GM21717 (cell line): ENCODE results near the gene LY6G6F.
"Not testable (repeated sequence)": the region's sequence is repeated elsewhere in the genome, so short reads cannot be mapped to it uniquely, and the experiment has no call there.

Source experiments
- ATAC-seq: cut with Tn5 transposase; IDR thresholded peaks from one replicate; pipeline ENCODE4 v1.9.1; 2021; ENCODE audit warnings: mild to moderate bottlenecking, moderate library complexity; ENCODE audit not compliant: unreplicated experiment

Gene LY6G6F

DNA sequence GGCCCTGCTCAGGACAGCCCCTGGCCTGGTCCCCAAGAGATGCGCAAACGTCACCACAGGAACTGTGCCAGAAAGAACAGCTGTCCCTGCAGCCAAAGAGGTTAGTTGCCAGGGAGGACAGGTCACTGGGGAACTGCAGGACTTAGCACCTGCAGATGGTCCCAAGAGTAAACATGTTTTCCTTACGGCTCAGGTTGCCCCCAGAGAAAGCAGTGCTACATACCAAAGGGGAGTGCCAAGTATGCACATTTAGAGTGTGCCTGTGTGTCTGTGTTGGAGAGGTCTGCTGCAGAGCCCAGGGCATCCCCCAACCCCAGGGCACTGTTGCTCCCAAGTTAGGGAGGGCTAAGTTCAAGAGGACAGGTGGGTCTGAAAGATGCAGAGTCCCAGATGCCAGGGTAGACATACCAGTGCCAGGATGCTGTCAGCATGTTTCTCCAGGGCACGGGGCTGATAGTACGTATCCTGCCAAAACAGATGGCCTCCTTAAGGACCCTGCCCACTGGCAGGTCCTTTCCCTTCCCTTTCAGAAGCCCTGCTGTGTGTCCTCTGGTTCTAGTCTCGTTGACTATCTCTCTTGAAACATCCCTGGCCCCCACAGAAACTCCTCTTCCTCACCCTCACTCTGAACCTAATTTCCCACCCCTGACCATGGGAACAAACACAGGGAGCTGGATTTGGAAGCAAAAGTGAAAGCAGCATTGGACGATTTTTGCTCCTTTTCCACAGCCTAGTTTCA lies 4.8 kb upstream of the LY6G6F start:
- no peak for ATAC-seq

GRCh38 chr6:31702405-31702818 lies 4.3 kb upstream of the LY6G6F start:
- ATAC-seq, result no peak

GRCh38 chr6:31702819-31703716 lies 3.6 kb upstream of the LY6G6F start, which contains the start of gene ABHD16A:
ABHD16A (minus strand) TSS chr6:31703324; CDS start chr6:31703281, 43 bp downstream.
- peak; percentile 73 for ATAC-seq

DNA sequence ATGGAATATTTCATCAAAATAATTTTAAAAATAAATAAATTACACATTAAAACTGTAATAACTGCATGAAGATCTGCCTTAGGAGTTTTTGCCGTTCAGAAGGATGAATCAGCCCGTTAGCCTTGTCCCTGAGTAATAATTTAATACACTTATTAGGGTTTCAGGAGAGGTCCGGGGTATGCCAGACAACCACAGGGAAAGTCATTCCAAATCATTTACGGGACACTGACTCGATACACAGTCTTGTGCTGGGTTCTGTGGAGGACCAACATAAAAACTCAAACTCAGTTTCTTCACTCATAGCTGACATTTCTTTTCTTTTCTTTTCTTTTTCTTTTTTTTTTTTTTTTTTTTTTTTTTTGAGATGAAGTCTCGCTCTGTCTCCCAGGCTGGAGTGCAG lies 735 bp upstream of the LY6G6F start:
- no peak for ATAC-seq

DNA sequence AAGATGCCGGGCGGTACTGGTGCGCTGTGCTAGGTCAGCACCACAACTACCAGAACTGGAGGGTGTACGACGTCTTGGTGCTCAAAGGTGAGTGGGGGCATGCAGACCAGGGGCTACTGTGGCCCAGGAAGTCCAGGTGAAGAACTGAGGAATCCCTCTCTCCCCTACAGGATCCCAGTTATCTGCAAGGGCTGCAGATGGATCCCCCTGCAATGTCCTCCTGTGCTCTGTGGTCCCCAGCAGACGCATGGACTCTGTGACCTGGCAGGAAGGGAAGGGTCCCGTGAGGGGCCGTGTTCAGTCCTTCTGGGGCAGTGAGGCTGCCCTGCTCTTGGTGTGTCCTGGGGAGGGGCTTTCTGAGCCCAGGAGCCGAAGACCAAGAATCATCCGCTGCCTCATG lies 1.0 kb downstream of the LY6G6F start:
- ATAC-seq, result no peak

DNA sequence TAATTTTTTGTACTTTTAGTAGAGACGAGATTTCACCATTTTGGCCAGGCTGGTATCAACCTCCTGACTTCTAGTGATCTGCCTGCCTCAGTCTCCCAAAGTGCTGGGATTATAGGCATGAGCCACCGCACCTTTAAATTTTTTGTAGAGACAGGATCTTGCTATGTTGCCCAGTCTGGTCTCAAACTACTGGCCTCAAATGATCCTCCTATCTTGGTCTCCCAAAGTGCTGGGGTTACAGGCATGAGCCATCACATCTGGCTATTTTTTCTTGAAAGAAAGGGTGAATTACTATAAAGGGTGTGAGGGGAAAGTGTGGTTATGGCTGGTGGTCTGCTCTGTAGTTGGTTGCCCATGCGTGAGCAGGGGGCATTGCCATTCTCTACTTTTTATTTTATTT lies 1.6 kb downstream of the LY6G6F start:
- no peak for ATAC-seq

GRCh38 chr6:31709157-31709556 lies 2.5 kb downstream of the LY6G6F start:
- ATAC-seq, result not testable (repeated sequence)

GRCh38 chr6:31710523-31711219 lies 4.0 kb downstream of the LY6G6F start:
- no peak for ATAC-seq

- ATAC-seq, result no peak
Observed at GRCh38 chr6:31711233-31711632, 4.6 kb downstream of the LY6G6F start.

DNA sequence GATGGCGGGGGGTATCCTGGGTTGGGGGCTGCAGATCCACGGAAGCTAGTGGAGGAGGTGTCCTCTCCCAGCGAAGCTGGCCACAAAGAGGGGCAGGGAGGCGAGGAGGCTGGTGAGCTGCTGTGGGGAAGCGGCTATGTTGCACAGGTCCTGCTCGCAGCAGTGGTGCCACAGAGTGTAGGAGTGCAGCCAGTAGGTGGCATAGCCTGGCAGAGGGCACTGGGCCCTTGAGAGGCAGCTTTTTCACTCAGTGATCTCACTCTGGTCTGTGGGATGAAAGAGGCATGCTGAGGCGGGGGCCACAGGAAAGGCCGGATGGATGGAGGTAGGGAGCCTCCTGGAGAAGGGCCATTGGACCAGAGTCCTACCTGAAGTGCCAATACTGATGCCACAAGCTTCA lies 5.6 kb downstream of the LY6G6F start:
- ATAC-seq, result no peak

DNA sequence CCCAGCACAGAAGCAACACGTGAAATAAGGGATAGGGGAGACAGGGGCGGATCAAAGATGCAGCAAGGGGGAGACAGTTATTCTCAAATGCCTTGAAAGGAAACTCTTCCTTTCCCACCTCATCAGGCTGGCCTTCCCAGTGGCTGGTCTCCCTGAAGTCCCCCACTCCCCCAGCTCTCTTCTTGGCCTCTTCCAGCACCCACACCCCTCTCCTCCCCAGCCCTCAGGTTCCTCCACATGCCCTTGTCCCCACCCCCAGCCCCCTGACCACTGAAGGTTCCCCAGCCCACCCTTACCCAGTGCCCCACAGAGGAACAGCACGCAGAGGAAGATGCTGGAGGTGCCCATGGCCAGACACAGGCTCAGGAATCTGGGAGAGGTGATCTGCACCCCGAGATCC lies 6.8 kb downstream of the LY6G6F start:
- no peak for ATAC-seq

DNA sequence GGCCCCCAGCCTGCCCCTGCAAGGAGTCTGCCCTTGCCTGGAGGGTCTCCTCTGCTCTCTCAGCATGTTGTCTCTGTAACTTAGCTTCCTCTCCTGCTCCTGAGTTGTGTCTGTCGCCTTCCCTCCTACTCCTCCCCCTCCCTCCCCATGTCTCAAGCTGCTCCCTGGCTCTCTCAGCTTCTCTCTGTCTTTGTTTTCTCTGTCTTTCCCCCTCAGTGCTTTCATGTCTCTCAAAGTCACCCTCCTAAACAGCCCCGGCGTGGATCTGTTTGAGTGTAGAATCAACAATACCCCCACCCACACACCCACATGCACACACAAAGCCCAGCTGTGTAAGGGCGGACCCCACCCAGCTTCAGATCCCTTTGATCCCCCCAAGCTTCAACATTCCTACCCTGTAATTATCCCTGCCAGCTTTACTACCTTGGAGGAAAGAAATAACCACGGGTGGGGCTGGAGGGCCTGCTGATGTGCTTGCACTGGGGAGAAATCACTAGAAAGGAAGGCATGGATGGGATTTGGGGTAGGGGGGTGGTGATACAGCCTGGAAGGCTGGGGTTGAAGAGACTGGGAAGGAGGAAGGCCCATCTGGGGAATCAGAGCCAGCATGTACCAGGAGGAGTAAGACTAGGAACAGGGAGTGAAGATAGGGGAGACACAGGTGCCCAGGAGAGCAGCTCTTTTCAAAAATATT lies 7.5 kb downstream of the LY6G6F start:
- no peak for ATAC-seq

DNA sequence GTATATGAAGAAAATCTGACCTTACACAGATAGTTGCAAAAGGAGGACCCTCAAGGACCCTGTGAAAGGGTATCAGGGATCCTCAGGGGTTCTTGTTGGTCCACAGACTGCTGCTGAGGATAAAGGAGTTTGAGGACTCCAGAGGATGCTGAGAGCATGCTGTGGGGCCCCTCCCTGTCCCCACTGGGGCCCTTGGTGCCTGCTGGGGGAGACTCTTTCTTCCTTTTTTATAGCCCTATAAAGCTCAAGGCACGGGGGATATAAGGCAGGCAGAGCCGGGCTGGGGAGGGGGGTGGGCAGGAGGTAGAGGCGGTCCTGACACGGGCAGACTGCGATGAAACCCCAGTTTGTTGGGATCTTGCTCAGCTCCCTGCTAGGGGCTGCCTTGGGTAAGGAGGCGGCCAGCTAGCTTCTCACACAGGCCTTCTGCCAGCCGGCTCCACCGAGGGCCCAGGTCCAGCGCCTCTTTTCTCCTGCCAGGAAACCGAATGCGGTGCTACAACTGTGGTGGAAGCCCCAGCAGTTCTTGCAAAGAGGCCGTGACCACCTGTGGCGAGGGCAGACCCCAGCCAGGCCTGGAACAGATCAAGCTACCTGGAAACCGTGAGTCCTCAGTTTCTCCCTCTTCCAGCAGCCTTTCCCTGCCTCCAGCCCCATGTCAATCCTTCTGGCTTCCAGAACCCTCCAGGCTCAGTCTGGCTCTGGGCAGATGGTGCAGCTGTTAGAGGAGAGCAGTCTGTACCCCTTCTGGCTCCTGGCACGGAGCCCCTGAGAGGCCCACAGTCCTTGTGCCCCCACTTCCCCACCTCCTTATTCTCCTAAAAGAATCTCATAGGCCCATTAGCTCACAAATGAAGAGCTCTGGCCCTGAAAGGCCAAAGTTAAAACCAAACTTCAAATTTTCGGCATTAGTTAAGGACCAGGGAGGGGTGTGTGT lies 8.6 kb downstream of the LY6G6F start, which contains the start of gene LY6G6D:
Gene LY6G6D, plus strand, starts transcription at position 327 of the 937 bp plus-strand sequence. Its CDS starts 8 bp downstream, at position 335.
- no peak for ATAC-seq

GRCh38 chr6:31717499-31718222 lies 11.0 kb downstream of the LY6G6F start:
- no peak for ATAC-seq

DNA sequence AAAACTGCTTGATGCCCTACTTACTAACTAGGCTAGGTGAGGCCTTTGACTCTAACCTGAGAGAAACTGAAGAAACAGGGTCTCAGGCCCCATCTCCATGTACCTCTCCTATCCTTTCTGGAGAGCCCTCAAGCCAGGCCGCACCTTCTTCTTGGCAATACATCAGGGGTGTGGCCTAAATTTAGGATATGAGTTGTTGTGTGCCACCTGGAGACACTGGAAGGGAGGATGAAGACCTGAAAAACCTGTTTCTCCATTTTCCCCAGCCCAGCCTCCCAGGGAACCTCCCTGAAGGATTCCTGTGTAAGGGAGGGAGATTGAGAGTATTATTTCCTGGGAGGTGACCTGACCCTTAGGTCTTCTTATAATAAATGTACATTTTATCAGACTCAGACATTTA lies 11.6 kb downstream of the LY6G6F start:
- ATAC-seq, result no peak

DNA sequence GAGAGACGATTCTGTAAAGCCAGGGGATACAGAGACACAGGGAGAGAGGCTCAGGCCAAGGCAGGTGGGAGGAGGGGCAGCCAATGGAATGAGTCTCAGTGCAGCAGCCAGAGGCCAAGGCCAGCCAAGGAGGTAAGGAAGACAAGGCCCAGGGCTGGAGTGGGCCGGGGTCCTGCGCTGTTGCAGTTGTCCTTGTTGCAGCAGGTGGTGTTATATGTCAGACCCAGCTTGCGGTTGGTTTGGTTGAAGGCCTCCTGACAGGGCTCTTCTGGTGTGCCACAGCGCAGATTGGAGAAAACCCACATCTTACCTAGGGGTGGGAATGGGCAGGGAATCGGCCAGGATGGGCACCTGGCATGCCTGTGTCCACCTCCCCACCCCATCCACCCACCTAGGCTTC lies 12.3 kb downstream of the LY6G6F start:
- ATAC-seq, result no peak

DNA sequence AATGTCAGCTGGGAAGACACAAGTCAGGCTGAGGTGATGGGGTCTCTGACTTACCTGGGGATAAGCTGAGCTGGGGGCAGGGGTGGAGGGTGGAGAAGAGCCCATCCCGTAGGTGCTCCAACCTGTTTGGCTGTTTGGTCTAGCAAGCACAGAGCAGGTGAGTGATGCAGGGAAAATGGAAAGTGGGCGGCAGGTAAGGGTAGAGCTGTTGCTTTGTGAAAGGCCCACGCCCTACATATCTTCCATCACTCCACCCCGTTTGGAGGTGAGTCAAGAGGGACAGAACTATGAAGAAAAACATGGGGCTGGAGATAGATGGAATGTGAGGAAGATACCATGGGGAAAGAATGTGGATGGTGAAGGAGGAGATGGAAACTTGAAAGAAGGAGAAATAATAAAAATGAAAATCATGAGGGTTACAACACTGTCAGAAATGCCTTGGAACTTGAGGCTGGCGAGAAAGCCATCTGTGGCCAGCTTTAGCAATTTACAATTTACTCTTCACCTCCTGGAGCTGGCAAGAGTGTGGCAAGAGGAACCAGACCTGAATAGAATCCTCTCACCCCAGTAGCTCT lies 13.6 kb downstream of the LY6G6F start:
- no peak for ATAC-seq

DNA sequence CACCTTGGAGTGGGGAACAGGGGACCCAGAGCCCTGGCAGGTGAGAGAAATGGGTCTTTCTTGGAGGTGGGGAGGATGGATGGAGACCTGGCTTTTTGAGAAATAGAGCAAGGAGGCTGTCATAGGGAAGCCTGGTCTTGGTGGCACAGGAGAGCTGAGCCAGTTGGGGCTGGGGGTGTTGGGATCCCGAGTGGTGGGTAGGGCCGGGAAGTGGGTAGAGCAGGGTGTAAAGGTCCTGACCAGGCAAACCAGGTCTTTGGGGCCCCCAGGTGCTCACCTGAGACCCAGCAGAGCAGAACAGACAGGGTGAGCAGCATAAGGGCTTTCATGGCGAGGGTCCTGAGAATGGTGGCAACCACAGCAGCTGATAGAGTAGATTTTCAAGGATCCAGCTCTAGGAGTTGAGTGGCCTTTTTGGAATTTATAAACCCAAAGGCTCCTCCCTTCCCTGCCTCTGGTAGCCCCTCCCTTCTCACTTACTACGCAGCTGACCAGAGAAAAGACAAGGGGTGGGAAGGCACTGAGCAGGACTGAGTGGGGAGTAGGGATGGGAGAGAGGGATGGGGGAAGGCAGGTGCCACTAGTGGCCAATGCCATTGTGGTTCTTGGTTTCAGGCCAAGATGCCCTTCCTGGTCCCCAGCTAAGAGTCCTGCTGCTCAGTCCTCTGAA lies 14.8 kb downstream of the LY6G6F start, which contains the start of gene LY6G6C:
Gene LY6G6C, minus strand, starts transcription at position 396 of the 670 bp plus-strand sequence. Its CDS starts 67 bp downstream, at position 329.
- no peak for ATAC-seq
